SK-N-SH (cell line): Measurements from ENCODE around the gene TPCN2. TPM values are rescaled to one million over a fixed set of nuclear protein-coding genes. Genes with fewer than 3 reads are reported as not detected.

Source experiments
- CTCF ChIA-PET: fragments of 300-600, 350-600 bp; formaldehyde crosslinking; extraction: SDS; loops from one replicate; lab custom pipeline; 2021; lab: Yijun Ruan, JAX
- POLR2A ChIA-PET: fragments of 350-600 bp; sonication (Branson Sonifier 250); formaldehyde crosslinking; extraction: SDS; loops from one replicate; lab custom pipeline; 2020; ENCODE audit warnings: antibody characterized with exemption, inconsistent platforms; lab: Yijun Ruan, JAX
- DNase-seq: peaks from one replicate; pipeline ENCODE4 v3.0.0; 2012
- H2AFZ ChIP-seq: fragments of 200-600 bp; sonication (generic); 2 replicates; pipeline ENCODE4 v1.8.1; 2016; ENCODE audit warnings: antibody characterized with exemption, mild to moderate bottlenecking, low read depth
- H3F3A ChIP-seq: fragments of 200-600 bp; sonication (generic); replicated peaks from 2 replicates; pipeline ENCODE3; 2016; ENCODE audit warnings: antibody characterized with exemption, mild to moderate bottlenecking; ENCODE audit not compliant: insufficient read depth
- H3K27ac ChIP-seq, 2 experiments: fragments of 200-500 bp in 1 of 2; fragments of 200-600 bp in 1 of 2; sonication (Bioruptor generic) in 1 of 2; sonication (generic), shearing (Covaris generic) in 1 of 2; 2 replicates each; pipeline versions ENCODE4 v1.5.1 to v1.6.1; 2014 to 2016; ENCODE audit warnings: low read depth in 2 of 2, inconsistent platforms in 1 of 2, low read length in 1 of 2, mild to moderate bottlenecking in 1 of 2, mixed read lengths in 1 of 2
- H3K27me3 ChIP-seq: fragments of 200-600 bp; sonication (generic), shearing (Covaris generic); 2 replicates; pipeline ENCODE4 v1.6.1; 2016; ENCODE audit warnings: mixed run types; ENCODE audit not compliant: insufficient read depth
- H3K36me3 ChIP-seq, 2 experiments: fragments of 200-500 bp in 1 of 2; fragments of 200-600 bp in 1 of 2; sonication (Bioruptor generic) in 1 of 2; sonication (generic) in 1 of 2; replicated peaks in 1 of 2; 2 replicates each; pipeline versions ENCODE3 to v1.5.1; 2014 to 2016; ENCODE audit warnings: low read length in 1 of 2, mild to moderate bottlenecking in 1 of 2; ENCODE audit not compliant: insufficient read depth in 2 of 2, control insufficient read depth in 1 of 2
- H3K4me1 ChIP-seq, 2 experiments: fragments of 200-500 bp in 1 of 2; fragments of 200-600 bp in 1 of 2; sonication (Bioruptor generic) in 1 of 2; sonication (generic), shearing (Covaris generic) in 1 of 2; 2 replicates each; pipeline versions ENCODE4 v1.5.1 to v1.6.1; 2014 to 2016; ENCODE audit warnings: low read depth in 1 of 2, low read length in 1 of 2, mixed run types in 1 of 2; ENCODE audit not compliant: insufficient read depth in 2 of 2, control insufficient read depth in 1 of 2
- H3K4me2 ChIP-seq: fragments of 200-600 bp; sonication (generic), shearing (Covaris generic); 2 replicates; pipeline ENCODE4 v1.6.1; 2017; ENCODE audit warnings: mixed run types
- H3K4me3 ChIP-seq, 2 experiments: fragments of 200-500 bp in 1 of 2; fragments of 200-600 bp in 1 of 2; sonication (Bioruptor generic) in 1 of 2; sonication (generic), shearing (Covaris generic) in 1 of 2; 2 replicates each; pipeline versions ENCODE4 v1.5.1 to v1.8.1; 2014 to 2016; ENCODE audit warnings: low read depth in 2 of 2, inconsistent platforms in 1 of 2, low read length in 1 of 2, mild to moderate bottlenecking in 1 of 2, mixed read lengths in 1 of 2, moderate library complexity in 1 of 2
- H3K79me2 ChIP-seq: fragments of 200-600 bp; sonication (generic); 2 replicates; pipeline ENCODE4 v1.8.1; 2017; ENCODE audit warnings: mild to moderate bottlenecking; ENCODE audit not compliant: insufficient read depth
- H3K9ac ChIP-seq: fragments of 200-600 bp; sonication (generic); 2 replicates; pipeline ENCODE4 v1.6.1; 2017; ENCODE audit warnings: mixed run types
- H3K9me2 ChIP-seq: fragments of 200-600 bp; sonication (generic); 2 replicates; pipeline ENCODE4 v1.6.1; 2017; ENCODE audit warnings: mixed run types
- H3K9me3 ChIP-seq: fragments of 200-600 bp; sonication (generic); 2 replicates; pipeline ENCODE4 v1.6.1; 2017; ENCODE audit warnings: mixed run types, mild to moderate bottlenecking, moderate library complexity
- H4K20me1 ChIP-seq: fragments of 200-600 bp; sonication (generic); 2 replicates; pipeline ENCODE4 v1.6.1; 2017; ENCODE audit warnings: mild to moderate bottlenecking, mixed run types; ENCODE audit not compliant: insufficient read depth
- EZH2phosphoT487 ChIP-seq: fragments of 200-600 bp; sonication (generic); IDR thresholded peaks from 2 replicates; pipeline ENCODE4 v1.6.1; 2017; ENCODE audit warnings: low read depth, mixed run types, mild to moderate bottlenecking, antibody characterized with exemption, moderate library complexity, borderline replicate concordance
- FOXM1 ChIP-seq: IDR thresholded peaks from 2 replicates; pipeline ENCODE4 v1.4.0; 2012; ENCODE audit warnings: low read depth, mild to moderate bottlenecking
- MAX ChIP-seq: IDR thresholded peaks from 2 replicates; pipeline ENCODE4 v1.4.0; 2012; ENCODE audit warnings: low read depth
- NRF1 ChIP-seq: IDR thresholded peaks from 2 replicates; pipeline ENCODE4 v1.6.1; 2012; ENCODE audit warnings: low read depth, mild to moderate bottlenecking, low read length
- RAD21 ChIP-seq: IDR thresholded peaks from 2 replicates; pipeline ENCODE4 v1.6.1; 2012; ENCODE audit warnings: mild to moderate bottlenecking, low read length
- REST ChIP-seq: IDR thresholded peaks from 2 replicates; pipeline ENCODE4 v1.6.1; 2012; ENCODE audit warnings: mild to moderate bottlenecking, low read depth, low read length, moderate library complexity
- RFX5 ChIP-seq: IDR thresholded peaks from 2 replicates; pipeline ENCODE4 v1.6.1; 2012; ENCODE audit warnings: mild to moderate bottlenecking, improper control_type of control experiment, low read length
- TEAD4 ChIP-seq: IDR thresholded peaks from 2 replicates; pipeline ENCODE4 v1.4.0; 2012; ENCODE audit warnings: mild to moderate bottlenecking, borderline replicate concordance; ENCODE audit not compliant: insufficient read depth
- USF1 ChIP-seq: IDR thresholded peaks from 2 replicates; pipeline ENCODE4 v1.4.0; 2012; ENCODE audit warnings: low read depth, borderline replicate concordance
- USF2 ChIP-seq: fragments of 150-350 bp; IDR thresholded peaks from 2 replicates; pipeline ENCODE4 v1.6.1; 2017; ENCODE audit warnings: antibody characterized with exemption, low read length, low read depth, borderline replicate concordance
- YY1 ChIP-seq: IDR thresholded peaks from 2 replicates; pipeline ENCODE4 v1.4.0; 2012; ENCODE audit warnings: low read depth, mild to moderate bottlenecking
- ZBTB33 ChIP-seq: IDR thresholded peaks from 2 replicates; pipeline ENCODE4 v1.4.0; 2012; ENCODE audit warnings: low read depth, borderline replicate concordance
- WGBS: methylation state at CpG from one replicate; pipeline ENCODE4 v1.1.6; 2017; ENCODE audit warnings: low lambda C conversion rate; 5-methylcytosine and 5-hydroxymethylcytosine counted together
- polyA plus RNA-seq, 3 experiments: library from polyadenylated mRNA; depleted of rRNA; stranded (reverse); fragments of >200 nt; gene quantifications; 2 replicates each; pipeline ENCODE4 v1.2.3, GENCODE V29; 2012

TPCN2 gene
- polyA plus RNA-seq, 1 of the 3 experiments (the other 2 are of a cell fraction): 8.7 TPM

GRCh38 chr11:69136471-69136870 is 87.7 kb downstream of the TPCN2 start (continued):
- TF ChIP-seq ZBTB33: no peak
- no peak for TF ChIP-seq EZH2phosphoT487
- TF ChIP-seq MAX: no peak
- TF ChIP-seq FOXM1: no peak
- no peak for TF ChIP-seq NRF1
- no peak for TF ChIP-seq REST

- Histone ChIP-seq H2AFZ (no peak overlapping the region), H3K4me1 (no peaks in the 10 kb centered on the region), H3K27me3 (no peaks in the 10 kb centered on the region), H3K27ac (no peak overlapping the region), H3K79me2 (no peaks in the 10 kb centered on the region), H3K4me2 (no peak overlapping the region), H3F3A (no peaks in the 10 kb centered on the region), H3K9ac (no peak overlapping the region), H3K36me3 (no peaks in the 10 kb centered on the region), H3K9me2 (no peaks in the 10 kb centered on the region), H4K20me1 (no peaks in the 10 kb centered on the region), H3K9me3 (no peaks in the 10 kb centered on the region), H3K4me3 (no peak overlapping the region)
- CTCF ChIA-PET: interaction anchor here (0.7 to 1.4 kb wide), 2 partner anchors 32 to 70 kb away, joined by 3 read pairs; no protein-coding TSS in a partner anchor
- DNase-seq: no peak
- TF ChIP-seq YY1 (no peak), NRF1 (no peak)
- WGBS: 82% methylated on average over 8 of the region's 8 CpGs
- POLR2A ChIA-PET: no interaction called here
Measured at GRCh38 chr11:69137151-69137844, 88.6 kb downstream of the TPCN2 start.

GRCh38 chr11:69138265-69138664 is 89.5 kb downstream of the TPCN2 start:
- Histone ChIP-seq H3K27ac (no peak overlapping the region), H3F3A (no peaks in the 10 kb centered on the region), H3K9me2 (no peaks in the 10 kb centered on the region), H2AFZ (no peak overlapping the region), H3K4me1 (no peaks in the 10 kb centered on the region), H3K79me2 (no peaks in the 10 kb centered on the region), H4K20me1 (no peaks in the 10 kb centered on the region), H3K4me2 (no peak overlapping the region), H3K9me3 (no peaks in the 10 kb centered on the region), H3K4me3 (no peak overlapping the region), H3K27me3 (no peaks in the 10 kb centered on the region), H3K9ac (no peak overlapping the region), H3K36me3 (no peaks in the 10 kb centered on the region)
- WGBS: 75% methylated on average over 3 of the region's 3 CpGs
- ChIA-PET POLR2A (no interaction called here), CTCF (no interaction called here)
- DNase-seq: no peak
- TF ChIP-seq RFX5 (no peak), RAD21 (no peak), USF1 (no peak), REST (no peak), TEAD4 (no peak), USF2 (no peak)
